HEK293T (cell line): ENCODE data around the gene FXN.

Experiments used
- BHLHE40 ChIP-seq: fragments of 450-650 bp; IDR thresholded peaks from 2 replicates; pipeline ENCODE4 v1.6.1; 2016; ENCODE audit warnings: mild to moderate bottlenecking, moderate library complexity, borderline replicate concordance
- CTBP1 ChIP-seq: fragments of 450-650 bp; IDR thresholded peaks from 2 replicates; pipeline ENCODE4 v1.6.1; 2016; ENCODE audit warnings: borderline replicate concordance
- FOXA1 ChIP-seq: fragments of 450-650 bp; IDR thresholded peaks from 2 replicates; pipeline ENCODE4 v1.6.1; 2016; ENCODE audit warnings: mild to moderate bottlenecking
- L3MBTL2 ChIP-seq: fragments of 450-650 bp; conservative IDR thresholded peaks from 2 replicates; pipeline ENCODE4 v1.6.1; 2016; ENCODE audit warnings: mild to moderate bottlenecking
- LEF1 ChIP-seq: fragments of 450-650 bp; IDR thresholded peaks from 2 replicates; pipeline ENCODE4 v1.6.1; 2017; ENCODE audit warnings: mild to moderate bottlenecking, borderline replicate concordance
- TARDBP ChIP-seq: fragments of 450-650 bp; IDR thresholded peaks from 2 replicates; pipeline ENCODE4 v1.6.1; 2016

- TF ChIP-seq LEF1 (no peak), BHLHE40 (no peak), FOXA1 (no peak), CTBP1 (no peak), L3MBTL2 (no peak), TARDBP (no peak)
Observed at GRCh38 chr9:69139596-69139995, 104.0 kb downstream of the FXN start.
